ENCODE results near the gene AFM. TPM values are rescaled to one million over a fixed set of nuclear protein-coding genes. Genes with fewer than 3 reads are reported as not detected.
"Not testable (repeated sequence)": the region's sequence is repeated elsewhere in the genome, so short reads cannot be mapped to it uniquely, and the experiment has no call there.

AFM gene
- total RNA-seq, 1 donor from 2014 or later, result not detected

- H3K4me1 Mint-ChIP-seq (ENCODE audit: low read depth), result peaks cover 13% of the 10 kb centered on the region
- H3K4me3 Mint-ChIP-seq, result no peak overlapping the region
- no peaks in the 10 kb centered on the region for H3K9me3 Mint-ChIP-seq
- no peak overlapping the region for H3K27ac Mint-ChIP-seq
- DNase-seq (ENCODE audit: low spot score), result no peak
- no peaks in the 10 kb centered on the region for H3K36me3 Mint-ChIP-seq (ENCODE audit: low read depth)
- intact Hi-C loops (cut with micrococcal nuclease), result loop anchor here (5.0 to 10.0 kb wide), 3 partner anchors 115 to 472 kb away; partner anchors contain the start of genes ANKRD17 and COX18
- H3K27me3 Mint-ChIP-seq (ENCODE audit: insufficient read depth), result peaks cover 2% of the 10 kb centered on the region
These were observed 57.8 kb downstream of the AFM start for GRCh38 chr4:73539386-73539785.

- peaks cover 2% of the 10 kb centered on the region for H3K27me3 Mint-ChIP-seq (ENCODE audit: insufficient read depth)
- H3K36me3 Mint-ChIP-seq (ENCODE audit: low read depth), result no peaks in the 10 kb centered on the region
- H3K4me3 Mint-ChIP-seq, result no peak overlapping the region
- intact Hi-C loops (cut with micrococcal nuclease), result no loop called here
- H3K9me3 Mint-ChIP-seq, result no peaks in the 10 kb centered on the region
- peaks cover 11% of the 10 kb centered on the region for H3K4me1 Mint-ChIP-seq (ENCODE audit: low read depth)
- DNase-seq (ENCODE audit: low spot score), result no peak
- no peak overlapping the region for H3K27ac Mint-ChIP-seq
These were observed 59.3 kb downstream of the AFM start for GRCh38 chr4:73540826-73541225.

GRCh38 chr4:73541251-73541650, 59.7 kb downstream of the AFM start:
- peaks cover 2% of the 10 kb centered on the region for H3K27me3 Mint-ChIP-seq (ENCODE audit: insufficient read depth)
- no peak for DNase-seq (ENCODE audit: low spot score)
- H3K4me3 Mint-ChIP-seq, result no peak overlapping the region
- H3K9me3 Mint-ChIP-seq, result no peaks in the 10 kb centered on the region
- H3K4me1 Mint-ChIP-seq (ENCODE audit: low read depth), result peaks cover 6% of the 10 kb centered on the region
- intact Hi-C loops (cut with micrococcal nuclease), result no loop called here
- H3K36me3 Mint-ChIP-seq (ENCODE audit: low read depth), result no peaks in the 10 kb centered on the region
- no peak overlapping the region for H3K27ac Mint-ChIP-seq

DNA sequence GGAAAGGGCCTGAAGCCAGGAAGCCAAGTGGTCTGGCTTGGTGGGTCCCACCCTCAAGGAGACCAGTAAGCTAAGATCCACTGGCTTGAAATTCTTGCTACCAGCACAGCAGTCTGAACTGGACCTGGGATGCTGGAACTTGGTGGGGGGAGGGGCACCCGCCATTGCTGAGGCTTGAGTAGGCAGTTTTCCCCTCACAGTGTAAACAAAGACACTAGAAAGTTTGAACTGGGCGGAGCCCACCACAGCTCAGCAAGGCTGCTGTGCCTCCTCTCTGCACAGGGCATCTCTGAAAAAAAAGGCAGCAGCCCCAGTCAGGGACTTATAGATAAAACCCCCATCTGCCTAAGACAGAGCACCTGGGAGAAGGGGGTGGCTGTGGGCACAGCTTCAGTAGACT, 63.1 kb downstream of the AFM start:
- no peak overlapping the region for H3K27ac Mint-ChIP-seq

DNA sequence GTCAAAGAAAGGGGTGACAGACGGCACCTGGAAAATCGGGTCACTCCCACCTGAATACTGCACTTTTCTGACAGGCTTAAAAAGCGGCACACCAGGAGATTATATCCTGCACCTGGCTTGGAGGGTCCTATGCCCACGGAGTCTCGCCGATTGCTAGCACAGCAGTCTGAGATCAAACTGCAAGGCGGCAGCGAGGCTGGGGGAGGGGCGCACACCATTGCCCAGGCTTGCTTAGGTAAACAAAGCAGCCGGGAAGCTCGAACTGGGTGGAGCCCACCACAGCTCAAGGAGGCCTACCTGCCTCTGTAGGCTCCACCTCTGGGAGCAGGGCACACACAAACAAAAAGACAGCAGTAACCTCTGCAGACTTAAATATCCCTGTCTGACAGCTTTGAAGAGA, 69.3 kb downstream of the AFM start:
- H3K27me3 Mint-ChIP-seq (ENCODE audit: insufficient read depth); DNase-seq (ENCODE audit: low spot score); intact Hi-C loops (cut with micrococcal nuclease); H3K4me3 Mint-ChIP-seq; H3K9me3 Mint-ChIP-seq; H3K36me3 Mint-ChIP-seq (ENCODE audit: low read depth); H3K27ac Mint-ChIP-seq; H3K4me1 Mint-ChIP-seq (ENCODE audit: low read depth): not testable (repeated sequence)

More for the DNA sequence above, 63.1 kb downstream of the AFM start:
- Mint-ChIP-seq H3K4me1 (ENCODE audit: low read depth) (no peaks in the 10 kb centered on the region), H3K4me3 (no peak overlapping the region), H3K27me3 (ENCODE audit: insufficient read depth) (peaks cover 5% of the 10 kb centered on the region), H3K36me3 (ENCODE audit: low read depth) (no peaks in the 10 kb centered on the region), H3K9me3 (no peaks in the 10 kb centered on the region)
- no peak for DNase-seq (ENCODE audit: low spot score)
- intact Hi-C loops (cut with micrococcal nuclease), result no loop called here

Other genes with a start within 250 kb of the AFM start
- 68.6 and 72.4 TPM in 2 replicates for gene ANKRD17, start 222.9 kb upstream of the AFM start, total RNA-seq
- not detected in 2 replicates for gene ALB, start 77.5 kb upstream of the AFM start, total RNA-seq
- gene AFP, start 45.5 kb upstream of the AFM start, total RNA-seq, result not detected in 2 replicates
- not detected in 2 replicates for gene RASSF6, start 138.7 kb downstream of the AFM start, total RNA-seq

All from activated T-helper 1 cell treated with anti-CD3 and anti-CD28 coated beads, Interleukin-12 subunit alpha, Interleukin-12 subunit beta, Interleukin-2, Interleukin-4 antibody, amounts not matched to agents 30 ng/mL and 10 ng/mL and 1 ng/mL, durations not matched to agents 14 hours and 24 hours and 36 hours (primary cell).